COLO668 (cell line): ENCODE data around the gene MINDY1.

Experiments
- DNase-seq: peaks from one replicate; lab custom pipeline; 2025; ENCODE audit not compliant: unreplicated experiment; lab: John Stamatoyannopoulos, UW

The MINDY1 gene

DNA sequence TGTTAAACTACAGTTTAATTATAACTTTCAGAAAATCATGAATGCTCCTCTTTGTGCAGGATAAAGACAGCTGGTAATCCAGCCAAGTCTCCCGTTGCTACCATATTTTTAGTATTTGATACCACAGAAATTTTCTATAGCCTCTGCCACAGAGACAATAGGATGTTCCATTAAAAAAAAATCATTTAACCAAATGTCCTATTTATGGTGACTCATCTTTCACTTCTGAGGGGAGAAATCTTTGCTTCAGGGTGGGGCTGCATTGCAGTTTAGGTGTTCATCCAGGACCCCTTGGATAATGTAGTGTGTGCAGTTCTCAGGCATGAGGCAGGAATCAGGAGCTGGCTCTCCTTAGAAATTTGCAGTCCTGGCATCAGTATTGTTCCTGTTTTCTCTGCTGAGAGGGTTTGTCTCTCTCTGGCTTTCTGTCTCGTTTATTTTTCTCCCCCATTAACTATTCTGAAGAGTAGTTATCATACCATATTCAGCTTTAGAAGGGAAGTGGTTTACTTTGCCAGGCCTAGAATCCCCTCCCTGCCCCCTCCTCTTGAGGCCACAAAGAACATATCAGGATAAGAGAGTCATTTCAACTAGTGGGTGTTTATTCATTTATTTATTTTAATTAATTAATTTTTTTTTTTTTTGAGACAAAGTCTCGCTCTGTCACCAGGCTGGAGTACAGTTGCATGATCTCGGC is 4.6 kb upstream of the MINDY1 start:
- DNase-seq = no peak

DNA sequence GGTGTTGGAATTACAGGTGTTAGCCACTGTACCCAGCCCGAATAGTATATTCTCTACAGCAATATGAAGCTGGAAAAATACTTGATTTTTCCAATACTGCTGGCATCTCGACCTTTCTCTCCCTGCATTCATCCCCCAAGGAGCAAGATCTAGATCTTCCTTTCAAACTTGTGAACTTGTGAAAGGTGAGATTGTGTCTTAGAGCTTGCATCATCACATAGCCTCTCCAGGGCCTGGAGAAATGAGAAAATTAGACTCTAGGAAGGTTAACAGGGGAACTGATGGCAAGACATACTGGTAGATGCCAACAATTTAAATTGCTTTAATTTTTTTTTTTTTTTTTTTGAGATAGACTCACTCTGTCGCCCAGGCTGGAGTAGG is 3.6 kb upstream of the MINDY1 start:
- DNase-seq = no peak

DNA sequence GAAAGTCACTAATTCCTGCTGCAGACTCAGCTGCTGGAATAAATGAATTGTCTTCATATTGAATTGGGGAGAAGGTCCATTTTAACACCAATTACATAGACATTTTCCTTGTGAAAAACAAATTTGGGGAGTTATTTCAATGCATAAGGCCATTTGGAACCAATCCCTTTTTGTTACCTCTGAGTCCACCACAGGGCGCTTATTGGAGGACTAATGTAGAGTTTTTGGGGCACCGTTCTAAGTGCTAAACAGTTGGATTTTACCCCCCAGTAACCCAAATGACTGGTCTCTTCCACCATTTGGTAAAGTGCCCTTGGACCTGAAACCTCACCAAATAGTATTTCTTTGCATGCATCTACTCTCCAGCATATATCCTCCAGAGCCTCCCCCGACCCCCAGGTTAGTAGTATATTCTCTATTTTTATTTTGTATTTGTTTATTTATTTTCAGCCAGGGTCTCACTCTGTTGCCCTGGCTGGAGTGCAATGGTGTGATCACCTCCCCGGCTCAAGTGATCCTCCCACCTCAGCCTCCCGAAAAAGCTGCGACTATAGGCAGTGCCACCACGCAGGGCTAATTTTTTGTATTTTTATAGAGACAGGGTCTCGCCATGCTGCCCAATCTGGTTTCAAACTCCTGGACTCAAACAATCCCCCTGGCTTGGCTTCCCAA is 3.1 kb upstream of the MINDY1 start:
- DNase-seq = no peak

DNA sequence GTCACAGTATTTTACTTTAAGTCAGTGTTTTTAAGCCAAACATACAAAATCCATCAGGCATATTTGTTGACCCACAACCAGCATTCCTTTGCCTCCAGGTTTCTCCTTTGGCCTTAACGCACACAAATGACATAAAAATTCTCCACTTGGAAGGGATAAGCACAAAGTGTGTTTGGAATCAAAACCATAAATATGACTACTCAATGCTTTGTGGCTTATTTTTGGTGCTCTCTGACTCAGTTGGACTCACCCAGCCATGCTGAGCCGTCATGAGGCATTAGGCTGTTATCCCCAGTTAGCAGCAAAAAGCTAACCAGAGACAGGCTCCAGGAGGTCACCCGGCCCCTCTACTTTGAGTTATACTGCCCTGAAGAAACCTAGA is 2.5 kb upstream of the MINDY1 start:
- no peak for DNase-seq

DNA sequence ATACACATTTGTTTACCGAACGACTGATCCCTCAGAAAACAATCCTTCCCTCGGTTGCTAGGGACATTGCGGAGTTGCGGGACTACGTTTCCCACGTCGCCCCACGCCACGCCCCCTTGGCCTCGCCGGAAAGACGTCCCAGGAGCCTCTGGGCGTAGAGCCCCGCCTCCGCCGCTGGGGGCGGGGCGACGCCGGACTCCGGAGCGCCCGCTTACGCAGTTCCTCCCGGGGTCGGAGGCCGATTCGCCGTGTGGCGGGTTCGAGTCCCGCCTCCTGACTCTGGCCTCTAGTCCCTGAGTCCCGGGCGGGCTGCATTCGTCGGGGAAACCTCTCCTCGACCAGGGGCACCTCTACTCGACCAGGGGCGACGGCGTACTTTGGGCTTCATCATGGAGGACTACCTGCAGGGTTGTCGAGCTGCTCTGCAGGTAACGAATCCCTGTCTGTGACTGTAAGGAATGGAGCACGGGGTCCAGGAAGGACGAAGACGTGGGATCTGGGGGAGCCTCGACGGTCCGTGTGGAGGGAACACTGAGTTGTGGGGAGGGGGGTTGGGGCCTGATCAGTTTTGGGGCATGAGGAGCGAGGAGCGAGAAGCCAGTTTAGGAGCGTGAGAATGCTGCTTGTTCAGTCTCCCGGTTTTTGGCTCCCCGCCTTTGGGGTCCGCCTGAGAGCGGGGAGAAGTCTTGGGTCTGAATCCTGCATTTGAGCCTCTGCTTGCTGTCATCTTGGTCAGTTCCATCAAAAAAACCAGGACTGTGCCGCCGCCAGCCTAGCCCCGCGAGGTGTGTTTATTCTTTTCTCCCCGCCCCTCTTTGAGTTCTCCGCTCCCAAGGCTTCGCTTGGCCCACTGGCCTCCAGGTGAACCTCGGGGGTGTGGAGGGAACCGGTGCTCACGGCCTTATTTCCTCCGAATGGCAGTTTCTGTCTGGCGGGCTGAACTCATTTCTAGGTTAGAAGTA is 1.8 kb upstream of the MINDY1 start, which contains the start of gene PRUNE1:
PRUNE1 (plus strand) TSS at position 206 of the 962 bp plus-strand sequence; CDS start at position 390, 184 bp downstream.
- DNase-seq = peak; percentile 99

DNA sequence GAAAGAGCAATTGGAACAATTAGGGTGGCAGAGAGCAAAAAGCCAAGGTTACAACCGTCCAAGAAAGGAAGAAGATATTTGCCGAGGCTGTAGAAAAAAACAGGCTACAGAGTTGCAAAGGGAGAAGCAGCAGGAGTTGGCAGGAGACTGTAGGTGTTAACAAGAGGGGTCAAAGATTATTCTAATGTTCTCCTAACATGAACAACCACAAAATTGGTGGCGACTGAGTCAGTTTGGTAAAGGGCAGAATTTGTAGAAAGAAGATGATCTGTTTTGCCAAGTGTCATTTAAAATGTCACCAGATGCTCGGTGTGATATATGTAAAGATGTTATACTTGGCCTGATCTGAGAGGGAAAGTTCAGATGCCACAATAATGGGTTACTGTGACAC is 1.1 kb upstream of the MINDY1 start:
- no peak for DNase-seq

DNA sequence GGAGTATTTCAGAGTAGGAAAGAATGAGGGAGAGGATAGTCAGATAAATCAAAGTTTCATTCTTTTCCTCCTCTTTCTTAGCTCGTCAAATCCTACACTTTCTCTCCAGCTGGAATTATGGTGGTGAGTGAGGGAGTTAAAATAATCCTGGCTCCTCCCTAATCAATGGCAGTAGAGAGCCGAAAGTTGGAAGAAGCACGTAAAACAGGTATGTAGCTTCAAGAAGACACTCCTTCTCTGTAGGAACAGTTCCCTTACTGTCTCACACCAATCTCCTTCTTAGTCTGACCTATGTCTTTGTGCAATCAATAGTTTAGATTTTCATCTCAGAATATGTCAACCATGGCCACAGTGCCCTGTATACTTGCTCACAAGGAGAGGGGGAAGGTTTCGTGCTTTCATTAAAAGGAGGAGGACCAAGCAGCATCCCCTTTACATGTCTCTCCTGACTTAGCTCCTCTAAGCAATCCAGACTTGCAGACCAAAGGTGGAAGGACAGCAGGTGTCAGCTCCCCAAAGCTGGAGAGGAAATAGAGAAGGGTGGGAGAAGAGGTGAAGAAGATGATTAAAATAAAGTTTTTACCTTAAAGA is 878 bp downstream of the MINDY1 start:
- no peak for DNase-seq

DNA sequence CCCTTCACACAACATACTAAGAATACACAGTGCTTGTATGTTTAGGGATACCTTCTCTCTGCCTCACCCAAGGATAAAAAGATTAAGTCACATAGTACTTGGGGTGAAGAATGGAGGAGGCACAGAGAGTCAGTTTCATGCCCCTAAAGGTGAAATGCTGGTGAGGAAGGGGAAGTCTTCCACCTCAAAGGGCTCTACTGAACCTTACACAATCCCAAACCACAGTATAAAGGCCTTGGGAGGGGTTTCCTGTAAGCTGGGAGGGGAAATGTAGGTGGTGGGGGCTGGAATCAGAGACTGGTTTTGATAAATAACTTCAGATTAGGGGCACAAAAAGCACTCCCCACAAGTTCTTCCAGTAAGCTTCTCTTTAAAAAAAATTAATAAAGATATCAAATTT is 3.5 kb downstream of the MINDY1 start:
- DNase-seq = no peak

DNA sequence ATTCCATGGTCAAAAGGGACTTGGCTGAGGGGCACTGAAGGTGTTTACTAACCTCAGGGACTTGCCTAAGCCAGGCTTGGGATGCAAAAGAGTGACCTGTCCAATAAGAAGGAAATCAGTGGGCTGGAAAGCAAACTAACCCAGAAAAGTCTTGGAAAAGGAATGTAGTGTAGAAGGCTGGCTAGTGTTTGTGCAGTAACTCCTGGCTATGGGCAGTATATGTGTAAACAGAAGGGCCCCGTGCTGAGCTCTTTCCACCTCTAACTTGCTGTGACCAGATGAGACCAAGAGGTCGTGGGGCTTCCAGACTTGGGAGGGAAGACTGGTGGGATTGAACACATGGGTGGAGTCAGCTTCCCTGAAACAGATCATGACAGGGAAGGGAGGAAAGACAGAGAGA is 4.1 kb downstream of the MINDY1 start:
- DNase-seq = no peak

DNA sequence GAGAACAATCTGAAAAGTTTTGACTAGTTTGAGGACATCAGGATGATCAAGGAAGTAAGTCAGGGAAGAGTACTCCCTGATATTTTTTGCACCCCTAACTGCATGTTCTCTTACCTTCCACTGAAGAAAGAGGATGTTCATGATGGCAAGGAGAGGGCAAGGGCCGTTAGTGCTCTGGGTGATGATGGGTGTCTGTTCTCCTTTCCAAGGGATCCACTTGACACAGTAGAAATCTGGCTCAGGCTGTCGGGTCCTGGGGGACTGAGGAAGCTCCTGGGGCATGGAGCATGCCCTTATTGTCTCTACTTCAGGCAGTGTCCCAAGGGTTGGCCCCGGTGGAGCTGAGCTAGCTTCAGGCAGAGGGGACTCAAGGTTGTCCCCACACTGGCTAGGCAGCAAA is 4.7 kb downstream of the MINDY1 start:
- DNase-seq = no peak

DNA sequence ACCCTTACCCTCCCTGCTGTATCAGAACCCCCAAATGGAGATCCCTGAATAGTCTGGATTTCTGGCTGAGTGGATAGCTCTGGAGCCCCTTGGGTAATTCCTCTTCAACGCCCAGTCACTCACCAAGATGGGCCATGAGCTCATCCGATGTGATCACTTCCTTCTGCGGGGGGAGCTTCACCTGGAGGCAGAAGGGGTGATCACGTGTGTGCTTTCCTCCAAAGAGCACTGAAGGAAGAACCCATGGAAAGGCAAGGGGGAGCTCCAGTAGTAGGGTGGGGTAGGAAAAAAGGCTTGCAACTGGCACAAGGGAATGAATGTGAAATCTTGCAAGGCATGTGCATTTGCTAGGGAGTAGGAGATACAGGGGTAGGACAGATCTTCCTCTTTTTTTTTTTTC is 5.1 kb downstream of the MINDY1 start:
- DNase-seq = no peak

DNA sequence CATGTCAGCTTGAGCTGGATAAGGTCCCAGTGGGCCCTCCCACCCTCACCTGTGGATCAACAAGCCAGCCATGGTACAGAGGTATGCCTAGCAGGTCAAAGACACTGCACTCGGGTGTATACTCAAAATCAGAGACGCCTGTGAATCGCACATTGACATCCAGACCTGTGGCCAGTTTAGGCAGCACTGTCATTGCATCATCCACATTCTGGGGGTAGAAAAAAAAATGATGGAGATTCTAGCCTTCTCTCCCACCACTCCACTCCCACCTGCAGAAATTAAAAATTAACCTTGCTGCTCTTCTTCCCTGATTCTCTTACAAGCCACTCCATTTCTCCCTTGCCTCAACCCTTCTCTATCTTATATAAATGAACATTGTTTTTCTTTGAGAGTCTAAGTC is 6.3 kb downstream of the MINDY1 start:
- no peak for DNase-seq

DNA sequence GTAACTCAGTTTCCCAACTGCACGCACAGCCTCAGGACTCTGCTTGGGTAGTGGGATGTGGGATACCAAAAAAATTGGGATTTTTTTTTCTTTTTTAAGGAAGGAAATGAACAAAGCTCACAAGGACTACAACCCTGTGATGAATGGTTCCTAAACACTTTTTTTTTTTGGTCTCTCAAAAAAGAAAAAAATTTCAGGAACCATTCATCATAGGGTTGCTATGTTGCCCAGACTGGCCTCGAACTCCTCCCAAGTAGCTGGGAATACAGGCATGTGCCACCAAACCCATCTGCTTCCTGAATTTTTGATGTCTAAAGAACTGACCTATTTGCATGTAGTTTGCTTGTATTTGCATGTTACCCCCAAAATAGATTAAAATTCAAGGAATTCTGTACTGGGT is 6.8 kb downstream of the MINDY1 start:
- DNase-seq = no peak

DNA sequence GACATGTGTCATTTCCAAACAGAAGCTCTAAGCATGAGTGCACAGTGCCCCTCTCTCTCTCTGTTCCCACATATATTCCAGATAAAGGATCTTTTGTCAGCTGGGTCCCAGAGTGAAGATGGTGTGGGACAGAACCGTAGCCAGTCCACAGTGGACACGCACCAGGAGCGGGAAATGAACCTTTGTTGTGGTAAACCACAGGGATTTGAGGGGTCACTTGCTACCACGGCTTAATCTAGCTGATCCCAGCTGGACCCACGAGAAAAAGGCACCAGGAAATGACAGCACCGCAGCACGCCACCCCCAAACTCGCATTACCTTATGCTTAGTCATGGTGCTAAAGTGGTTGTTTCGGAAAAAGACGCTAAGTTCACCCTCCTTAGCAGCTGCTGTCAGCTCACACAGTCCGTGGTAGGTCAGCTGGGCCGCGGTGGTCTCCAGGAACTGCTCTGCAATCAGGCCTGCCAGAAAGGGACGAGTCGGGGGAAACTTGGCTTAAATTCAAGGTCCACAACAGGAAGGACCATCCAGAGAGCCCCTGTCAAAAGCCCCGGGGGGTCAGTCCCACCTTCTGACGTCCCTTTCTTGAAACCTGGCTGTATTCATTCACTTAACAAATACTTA is 7.5 kb downstream of the MINDY1 start:
- no peak for DNase-seq

DNA sequence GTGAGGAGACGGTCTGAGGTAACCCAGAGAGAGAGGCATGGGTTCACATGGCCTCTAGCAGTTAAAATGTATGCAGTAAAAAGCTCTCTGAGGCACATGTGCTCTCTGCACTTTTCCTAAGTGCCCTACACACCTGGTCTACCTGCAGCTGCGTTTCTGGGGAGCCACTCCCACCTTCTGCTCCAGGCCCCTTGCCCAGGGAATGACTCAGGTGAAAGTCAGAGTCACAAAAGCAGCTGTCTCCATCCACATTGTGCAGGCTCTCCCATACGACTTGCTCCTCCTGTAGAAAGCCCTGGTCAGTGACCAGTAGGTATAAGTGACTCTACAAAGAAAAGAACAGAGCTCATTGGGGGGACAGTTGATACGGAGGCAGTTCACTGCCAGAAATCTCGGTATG is 8.8 kb downstream of the MINDY1 start:
- DNase-seq = no peak

DNA sequence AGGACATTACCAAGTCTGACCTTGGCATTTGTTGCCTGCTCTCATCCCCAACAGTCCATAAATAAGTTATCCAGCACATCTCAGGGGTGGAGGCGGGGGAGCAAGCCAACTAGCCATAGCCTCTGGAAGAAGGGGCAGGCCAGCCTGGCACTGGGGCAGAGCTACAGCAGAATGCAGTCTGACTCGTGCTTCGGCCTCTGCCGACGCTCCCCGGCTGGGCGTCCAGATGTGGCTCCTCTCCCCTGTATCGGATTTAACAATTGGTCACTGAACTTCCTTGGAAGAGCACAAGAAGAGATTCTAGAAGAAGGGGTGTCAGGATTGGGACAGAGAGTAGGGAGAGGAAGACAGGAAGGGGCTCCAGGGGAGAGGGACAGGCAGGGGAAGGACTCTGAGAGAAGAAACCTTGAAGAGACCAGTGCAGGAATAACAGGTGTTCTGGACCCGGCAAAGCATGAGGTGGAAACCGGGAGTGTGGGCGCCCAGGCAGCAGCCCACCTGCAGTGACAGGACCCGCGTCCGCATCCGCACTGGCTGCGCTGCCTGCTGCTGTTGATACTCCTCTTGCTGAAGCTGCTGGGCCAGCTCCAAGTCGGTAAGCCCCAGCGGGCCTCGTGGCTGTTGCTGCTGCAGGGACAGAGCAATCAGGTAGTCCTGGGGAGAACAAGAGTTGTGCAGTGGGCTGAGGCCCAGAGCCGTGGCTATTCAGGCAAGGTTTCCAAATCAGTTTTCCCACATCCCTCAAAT is 9.4 kb downstream of the MINDY1 start:
- DNase-seq = no peak

DNA sequence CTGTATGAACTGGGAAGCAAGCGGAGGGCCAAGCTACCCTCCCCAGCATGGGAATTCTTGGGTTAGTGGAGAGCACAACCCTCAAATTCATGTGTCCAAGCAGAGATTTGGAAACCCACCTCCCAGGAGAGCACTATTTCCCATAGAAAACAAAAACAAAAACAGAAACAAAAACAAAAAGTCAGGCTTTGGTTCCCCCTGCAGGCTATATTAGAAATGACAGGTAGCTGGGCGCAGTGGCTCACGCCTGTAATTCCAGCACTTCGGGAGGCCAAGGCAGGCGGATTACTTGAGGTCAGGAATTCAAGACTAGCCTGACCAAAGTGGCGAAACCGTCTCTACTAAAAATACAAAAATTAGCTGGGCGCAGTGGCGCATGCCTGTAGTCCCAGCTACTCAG is 10.8 kb downstream of the MINDY1 start:
- DNase-seq = no peak

DNA sequence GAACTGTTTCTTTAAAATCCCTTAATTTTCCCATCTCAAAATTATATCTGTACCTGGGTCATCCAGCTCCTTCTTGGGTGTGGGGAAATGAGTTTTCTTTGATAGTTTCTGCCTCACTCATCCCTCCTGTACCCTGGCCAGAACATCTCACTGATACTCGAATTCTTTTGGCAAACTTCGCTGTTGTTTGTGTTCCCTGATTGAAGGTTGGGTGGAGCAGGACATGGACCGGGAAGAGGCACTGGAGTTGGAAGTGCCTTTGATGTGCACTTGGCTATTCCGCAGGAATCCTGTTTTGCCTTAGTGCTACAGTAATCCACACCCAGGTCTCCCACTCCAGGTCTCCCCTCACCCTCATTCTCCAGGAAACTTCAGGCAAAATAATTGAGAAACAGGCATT is 11.2 kb downstream of the MINDY1 start:
- no peak for DNase-seq

DNA sequence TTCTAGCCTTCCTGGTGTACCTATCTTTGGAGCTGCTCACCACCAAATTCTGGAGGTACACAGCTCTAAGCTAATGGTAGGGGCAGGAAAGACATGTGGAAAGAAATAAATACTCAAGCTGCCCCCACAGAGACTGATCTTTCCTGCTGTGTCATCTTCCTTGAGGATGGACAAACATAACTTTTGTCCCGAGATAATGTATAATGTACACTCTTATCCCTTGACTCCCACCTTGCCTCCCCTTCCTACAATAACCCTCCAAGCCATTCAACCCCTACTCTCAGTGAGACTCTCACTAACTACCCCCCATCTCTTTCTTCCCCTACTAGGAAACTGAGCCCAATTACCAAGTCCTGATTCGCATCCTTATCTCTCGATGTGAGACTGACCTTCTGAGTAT is 12.5 kb downstream of the MINDY1 start:
- no peak for DNase-seq

DNA sequence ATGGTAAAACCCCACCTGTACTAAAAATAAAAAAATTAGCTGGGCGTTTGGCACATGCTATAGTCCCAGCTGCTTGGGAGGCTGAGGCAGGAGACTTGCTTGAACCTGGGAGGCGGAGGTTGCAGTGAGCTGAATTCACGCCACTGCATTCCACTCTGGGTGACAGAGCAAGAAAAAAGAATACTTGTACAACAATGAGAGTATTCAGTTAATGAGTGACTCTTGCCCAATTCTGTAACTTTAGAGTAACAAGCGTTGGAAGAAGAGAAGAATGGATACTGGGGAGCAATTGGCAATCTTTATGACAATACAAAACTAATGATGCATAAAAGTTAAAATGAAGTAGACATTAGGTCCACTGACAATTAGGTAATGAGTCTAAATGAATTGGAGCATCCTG is 14.1 kb downstream of the MINDY1 start:
- no peak for DNase-seq
